ENCODE data around the gene SLC2A1. TPM values are rescaled to one million over a fixed set of nuclear protein-coding genes. Genes with fewer than 3 reads are reported as not detected.

The SLC2A1 gene
- total RNA-seq, 1 donor from 2014 or later = 511 TPM

GRCh38 chr1:42926235-42926878, 32.3 kb downstream of the SLC2A1 start:
- no peak for DNase-seq (ENCODE audit: low spot score)
- Mint-ChIP-seq H3K4me1 (ENCODE audit: unreplicated experiment) (peaks cover 42% of the 10 kb centered on the region), H3K4me3 (ENCODE audit: unreplicated experiment) (peak overlapping the region; percentile 47), H3K36me3 (ENCODE audit: low read depth, unreplicated experiment) (peaks cover 47% of the 10 kb centered on the region), H3K27me3 (ENCODE audit: unreplicated experiment) (peaks cover 23% of the 10 kb centered on the region), H3K9me3 (ENCODE audit: unreplicated experiment) (no peaks in the 10 kb centered on the region), H3K27ac (ENCODE audit: unreplicated experiment) (no peak overlapping the region)
- no peak for TF ChIP-seq CTCF (IDR thresholded peaks at IDR 0.05; ENCODE audit: unreplicated experiment)

GRCh38 chr1:42924851-42925760, 33.6 kb downstream of the SLC2A1 start:
- H3K27ac Mint-ChIP-seq (ENCODE audit: unreplicated experiment) = peak overlapping the region; percentile 65
- H3K36me3 Mint-ChIP-seq (ENCODE audit: low read depth, unreplicated experiment) = peaks cover 41% of the 10 kb centered on the region
- TF ChIP-seq CTCF (IDR thresholded peaks at IDR 0.05; ENCODE audit: unreplicated experiment) = no peak
- H3K9me3 Mint-ChIP-seq (ENCODE audit: unreplicated experiment) = no peaks in the 10 kb centered on the region
- peaks cover 31% of the 10 kb centered on the region for H3K4me1 Mint-ChIP-seq (ENCODE audit: unreplicated experiment)
- peak overlapping the region; percentile 69 for H3K4me3 Mint-ChIP-seq (ENCODE audit: unreplicated experiment)
- DNase-seq (ENCODE audit: low spot score) = no peak
- H3K27me3 Mint-ChIP-seq (ENCODE audit: unreplicated experiment) = peaks cover 23% of the 10 kb centered on the region

- TF ChIP-seq CTCF (IDR thresholded peaks at IDR 0.05; ENCODE audit: unreplicated experiment) = peak; percentile 55
- peaks cover 22% of the 10 kb centered on the region for H3K27me3 Mint-ChIP-seq (ENCODE audit: unreplicated experiment)
- H3K27ac Mint-ChIP-seq (ENCODE audit: unreplicated experiment) = peak overlapping the region; percentile 86
- peaks cover 30% of the 10 kb centered on the region for H3K4me1 Mint-ChIP-seq (ENCODE audit: unreplicated experiment)
- DNase-seq (ENCODE audit: low spot score) = peak; percentile 91
- no peaks in the 10 kb centered on the region for H3K9me3 Mint-ChIP-seq (ENCODE audit: unreplicated experiment)
- peak overlapping the region; percentile 86 for H3K4me3 Mint-ChIP-seq (ENCODE audit: unreplicated experiment)
- peaks cover 36% of the 10 kb centered on the region for H3K36me3 Mint-ChIP-seq (ENCODE audit: low read depth, unreplicated experiment)
Measured at GRCh38 chr1:42924082-42924850, 34.4 kb downstream of the SLC2A1 start.

- Mint-ChIP-seq H3K27ac (ENCODE audit: unreplicated experiment) (peak overlapping the region; percentile 86), H3K4me3 (ENCODE audit: unreplicated experiment) (peak overlapping the region; percentile 86), H3K36me3 (ENCODE audit: low read depth, unreplicated experiment) (peaks cover 29% of the 10 kb centered on the region), H3K4me1 (ENCODE audit: unreplicated experiment) (peaks cover 24% of the 10 kb centered on the region), H3K9me3 (ENCODE audit: unreplicated experiment) (no peaks in the 10 kb centered on the region), H3K27me3 (ENCODE audit: unreplicated experiment) (peaks cover 19% of the 10 kb centered on the region)
- no peak for DNase-seq (ENCODE audit: low spot score)
- TF ChIP-seq CTCF (IDR thresholded peaks at IDR 0.05; ENCODE audit: unreplicated experiment) = no peak
Measured at GRCh38 chr1:42923367-42924081, 35.1 kb downstream of the SLC2A1 start.

All from endothelial cell (in vitro differentiated cells).